Effector memory CD4-positive, alpha-beta T cell (primary cell): Measurements from ENCODE around the gene ZEB2.

Experiments
- DNase-seq, 3 donors: peaks; one replicate each; pipeline ENCODE4 v3.0.0-alpha.2; 2020
- H3K27ac ChIP-seq: 2 replicates; pipeline ENCODE4 v1.7.0; 2013; ENCODE audit warnings: mild to moderate bottlenecking, low read length, moderate library complexity; ENCODE audit not compliant: insufficient read depth, poor library complexity, severe bottlenecking
- H3K27me3 ChIP-seq: replicated peaks from 2 replicates; pipeline ENCODE4 v1.7.0; 2013; ENCODE audit warnings: mild to moderate bottlenecking, low read length; ENCODE audit not compliant: insufficient read depth, control insufficient read depth, poor library complexity, severe bottlenecking
- H3K36me3 ChIP-seq: 2 replicates; pipeline ENCODE4 v1.7.0; 2013; ENCODE audit warnings: mild to moderate bottlenecking, low read length, moderate library complexity; ENCODE audit not compliant: control insufficient read depth, insufficient read depth
- H3K4me1 ChIP-seq: 2 replicates; pipeline ENCODE4 v1.7.0; 2013; ENCODE audit warnings: low read length, mild to moderate bottlenecking; ENCODE audit not compliant: control insufficient read depth, insufficient read depth, poor library complexity, severe bottlenecking
- H3K4me3 ChIP-seq: 2 replicates; pipeline ENCODE4 v1.7.0; 2013; ENCODE audit warnings: low read length, low read depth, mild to moderate bottlenecking; ENCODE audit not compliant: insufficient read depth, poor library complexity, severe bottlenecking
- H3K9me3 ChIP-seq: 2 replicates; pipeline ENCODE4 v1.7.0; 2013; ENCODE audit warnings: mild to moderate bottlenecking, low read length, moderate library complexity; ENCODE audit not compliant: control insufficient read depth

Gene ZEB2

DNA sequence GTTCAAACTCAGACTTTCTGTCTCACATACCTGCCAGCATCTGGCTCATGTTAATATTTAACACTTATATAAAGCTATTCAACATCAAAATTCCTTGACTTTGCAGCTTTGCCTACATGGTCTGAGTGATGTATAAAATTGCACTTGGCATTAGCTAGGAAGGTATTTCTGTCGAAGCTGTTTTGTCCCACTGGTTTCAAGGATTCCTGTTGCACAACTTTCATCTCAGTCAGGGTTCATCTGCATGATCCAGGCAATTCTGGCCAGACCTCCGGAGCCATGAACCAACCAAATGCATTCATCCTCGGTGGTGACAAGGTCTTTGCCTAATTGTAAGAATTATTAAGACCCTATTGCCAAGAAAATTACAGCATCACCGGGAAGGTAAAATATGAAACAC is 185.4 kb downstream of the ZEB2 start:
- Histone ChIP-seq H3K27ac (no peak overlapping the region), H3K9me3 (no peaks in the 10 kb centered on the region), H3K4me3 (no peak overlapping the region), H3K36me3 (no peaks in the 10 kb centered on the region), H3K27me3 (no peaks in the 10 kb centered on the region), H3K4me1 (peaks cover 8% of the 10 kb centered on the region)
- DNase-seq: no peak
